Uterus (tissue), 4 donors: Measurements from ENCODE around the gene POLE. TPM values are rescaled to one million over a fixed set of nuclear protein-coding genes. Genes with fewer than 3 reads are reported as not detected.

Experiments used
- DNase-seq, 2 donors: peaks; one replicate each; pipeline ENCODE4 v3.0.0-alpha.2; 2019 to 2020
- H3K27ac ChIP-seq, 2 donors: fragments of 200-600 bp; sonication (generic); 1 replicate in 1 of 2; 2 replicates in 1 of 2; pipeline ENCODE4 v1.5.1; 2016 to 2018
- H3K27me3 ChIP-seq, 2 donors: fragments of 200-600 bp; sonication (generic); one replicate each; pipeline ENCODE4 v1.5.1; 2018 to 2019; ENCODE audit warnings: control low read depth in 1 of 2
- H3K36me3 ChIP-seq, 2 donors: fragments of 200-600 bp; sonication (generic); one replicate each; pipeline ENCODE4 v1.5.1; 2019; ENCODE audit warnings: control low read depth in 1 of 2
- H3K4me1 ChIP-seq, 2 donors: fragments of 200-600 bp; sonication (generic); one replicate each; pipeline ENCODE4 v1.5.1; 2018 to 2019; ENCODE audit warnings: control low read depth in 1 of 2
- H3K4me3 ChIP-seq, 2 donors: fragments of 200-600 bp; sonication (generic); 1 replicate in 1 of 2; 2 replicates in 1 of 2; pipeline ENCODE4 v1.5.1; 2018 to 2019; ENCODE audit warnings: mild to moderate bottlenecking in 1 of 2
- H3K9me3 ChIP-seq, 2 donors: fragments of 200-600 bp; sonication (generic); one replicate each; pipeline ENCODE4 v1.5.1; 2019; ENCODE audit warnings: control low read depth in 1 of 2
- POLR2A ChIP-seq, 2 donors: fragments of 450-650 bp; IDR thresholded peaks; one replicate each; pipeline ENCODE4 v1.6.1; 2016; ENCODE audit warnings: antibody characterized with exemption in 2 of 2, mild to moderate bottlenecking in 1 of 2, moderate library complexity in 1 of 2
- intact Hi-C: fragments of 100-400 bp; cut with DNase I; formaldehyde crosslinking; loops from one replicate; pipeline ENCODE4 v1.15.1; 2023; ENCODE audit warnings: low total_unique reads
- total RNA-seq, 4 donors: library from RNA; depleted of rRNA in 3 of 4; stranded (reverse); fragments of >200 nt in 3 of 4; gene quantifications; one replicate each; pipeline versions ENCODE4 v1.1.0 to v1.2.4, GENCODE V29; 2014 to 2023
- TF ChIP-seq, protein P1 (sequence below), 4 experiments: fragments of 200-600 bp in 2 of 4; fragments of 450-650 bp in 2 of 4; sonication (generic) in 2 of 4; IDR thresholded peaks; one replicate each; pipeline ENCODE4 v1.5.1; 2016 to 2019; ENCODE audit warnings: antibody characterized with exemption in 4 of 4, mild to moderate bottlenecking in 2 of 4, moderate library complexity in 1 of 4
- donor health status: DM: yes; HTN: yes; CAD: no.

Gene POLE
- total RNA-seq, 4 donors from 2014 or later, result 7.7 to 71.3 (median 28.8) TPM

DNA sequence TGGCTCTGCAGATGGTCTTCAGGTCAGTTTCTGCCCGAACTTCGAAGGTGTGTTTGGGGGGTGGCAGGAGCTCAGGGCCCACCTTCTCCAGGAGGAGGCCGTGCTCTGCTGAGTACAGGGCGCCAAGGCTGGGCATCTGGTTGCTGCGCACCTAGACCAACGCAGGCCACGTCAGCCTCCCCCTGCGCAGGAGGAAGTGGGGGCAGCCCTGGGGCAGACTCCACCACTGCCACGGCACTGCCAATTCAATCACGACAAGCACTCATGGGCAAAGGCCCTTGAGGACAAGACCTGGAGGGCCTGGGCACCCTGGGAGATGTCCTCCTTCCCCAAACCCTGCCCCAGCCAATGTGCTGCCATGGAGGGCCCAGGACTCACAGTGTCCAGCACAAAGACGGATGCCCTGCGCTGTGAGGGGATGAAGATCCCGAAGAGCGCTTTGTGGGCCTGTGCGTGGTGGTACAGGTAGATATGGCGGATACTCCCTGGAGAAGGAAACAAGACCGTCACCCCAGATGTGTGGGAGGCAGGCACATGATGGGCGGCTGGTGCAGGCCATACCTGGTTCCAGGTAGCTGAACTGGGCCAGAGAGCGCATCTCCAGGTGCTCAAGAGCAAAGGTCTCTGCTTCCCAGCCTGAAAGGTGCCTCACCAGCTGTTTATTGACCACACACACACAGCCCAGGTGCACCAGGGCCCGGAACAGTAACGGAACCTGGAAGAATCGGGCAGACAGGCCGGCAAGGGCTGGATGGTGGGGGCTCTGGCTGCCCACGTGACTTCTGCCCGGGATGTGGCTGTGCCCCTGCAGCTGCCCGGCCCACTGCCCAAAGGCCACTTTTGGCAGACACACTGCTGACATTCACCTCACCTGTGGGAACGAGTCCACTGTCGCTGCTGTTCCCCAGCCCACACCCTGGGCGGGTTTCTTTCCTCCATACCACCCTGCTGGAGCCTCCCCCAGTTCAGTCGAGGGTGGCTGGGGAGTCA, 44.0 kb downstream of the POLE start:
- Histone ChIP-seq H3K27ac (no peak overlapping the region), H3K4me1 (no peaks in the 10 kb centered on the region), H3K36me3 (no peaks in the 10 kb centered on the region), H3K27me3 (no peaks in the 10 kb centered on the region), H3K9me3 (no peaks in the 10 kb centered on the region), H3K4me3 (no peak overlapping the region)
- TF ChIP-seq, protein P1, sequence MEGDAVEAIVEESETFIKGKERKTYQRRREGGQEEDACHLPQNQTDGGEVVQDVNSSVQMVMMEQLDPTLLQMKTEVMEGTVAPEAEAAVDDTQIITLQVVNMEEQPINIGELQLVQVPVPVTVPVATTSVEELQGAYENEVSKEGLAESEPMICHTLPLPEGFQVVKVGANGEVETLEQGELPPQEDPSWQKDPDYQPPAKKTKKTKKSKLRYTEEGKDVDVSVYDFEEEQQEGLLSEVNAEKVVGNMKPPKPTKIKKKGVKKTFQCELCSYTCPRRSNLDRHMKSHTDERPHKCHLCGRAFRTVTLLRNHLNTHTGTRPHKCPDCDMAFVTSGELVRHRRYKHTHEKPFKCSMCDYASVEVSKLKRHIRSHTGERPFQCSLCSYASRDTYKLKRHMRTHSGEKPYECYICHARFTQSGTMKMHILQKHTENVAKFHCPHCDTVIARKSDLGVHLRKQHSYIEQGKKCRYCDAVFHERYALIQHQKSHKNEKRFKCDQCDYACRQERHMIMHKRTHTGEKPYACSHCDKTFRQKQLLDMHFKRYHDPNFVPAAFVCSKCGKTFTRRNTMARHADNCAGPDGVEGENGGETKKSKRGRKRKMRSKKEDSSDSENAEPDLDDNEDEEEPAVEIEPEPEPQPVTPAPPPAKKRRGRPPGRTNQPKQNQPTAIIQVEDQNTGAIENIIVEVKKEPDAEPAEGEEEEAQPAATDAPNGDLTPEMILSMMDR (IDR thresholded peaks at IDR 0.05), result no peak
- TF ChIP-seq POLR2A (IDR thresholded peaks at IDR 0.05), result no peak
- intact Hi-C loops, result no loop called here
- no peak for DNase-seq

DNA sequence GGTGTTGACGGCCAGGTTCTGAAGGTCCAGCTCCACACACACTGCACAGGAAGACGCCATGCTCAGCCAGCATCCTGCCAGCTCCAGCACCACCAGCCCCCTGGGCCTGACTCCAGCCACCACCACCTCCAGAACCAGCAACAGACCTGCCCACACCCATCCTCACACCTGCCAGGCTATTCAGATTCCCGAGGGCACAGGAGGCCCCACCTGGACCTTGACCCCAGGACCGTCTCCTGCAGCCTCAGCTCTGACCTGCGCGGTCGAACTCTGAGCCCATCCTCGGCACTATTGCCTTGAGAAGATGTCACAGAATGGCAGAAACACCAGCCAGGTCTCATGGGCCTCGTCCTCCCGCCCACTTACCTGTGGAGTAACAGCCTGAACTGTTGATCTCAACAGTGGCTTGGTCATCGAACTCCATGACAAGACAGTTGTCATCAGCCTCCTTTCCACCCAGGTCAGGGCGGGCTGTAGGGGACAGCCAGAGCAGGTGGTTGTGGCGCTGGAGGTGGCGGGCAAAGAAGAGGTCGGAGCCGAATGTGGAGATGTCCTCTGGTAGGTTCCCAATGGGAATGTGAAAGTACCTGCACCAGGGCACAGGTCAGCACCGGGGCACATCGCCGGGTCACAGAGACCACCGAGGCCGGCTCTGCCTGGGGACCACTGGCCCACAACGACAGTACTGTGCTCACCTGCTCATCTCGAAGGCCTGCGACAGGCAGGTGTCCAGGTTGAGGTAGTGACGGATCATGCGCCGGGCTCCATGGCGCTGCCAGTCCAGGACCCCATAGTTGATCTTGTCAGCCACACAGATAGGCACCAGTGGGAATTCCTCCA, 45.1 kb downstream of the POLE start:
- no peak for DNase-seq
- H3K4me3 ChIP-seq, result no peak overlapping the region
- TF ChIP-seq POLR2A (IDR thresholded peaks at IDR 0.05), result no peak
- TF ChIP-seq, protein P1 (IDR thresholded peaks at IDR 0.05), result no peak
- H3K4me1 ChIP-seq, result no peaks in the 10 kb centered on the region
- H3K36me3 ChIP-seq, result no peaks in the 10 kb centered on the region
- no peak overlapping the region for H3K27ac ChIP-seq
- H3K9me3 ChIP-seq, result no peaks in the 10 kb centered on the region
- H3K27me3 ChIP-seq, result no peaks in the 10 kb centered on the region
- intact Hi-C loops, result no loop called here

GRCh38 chr12:132640936-132641335, 46.2 kb downstream of the POLE start:
- H3K4me1 ChIP-seq, result no peaks in the 10 kb centered on the region
- no peaks in the 10 kb centered on the region for H3K27me3 ChIP-seq
- intact Hi-C loops, result no loop called here
- no peaks in the 10 kb centered on the region for H3K36me3 ChIP-seq
- no peaks in the 10 kb centered on the region for H3K9me3 ChIP-seq
- no peak for TF ChIP-seq POLR2A (IDR thresholded peaks at IDR 0.05)
- TF ChIP-seq, protein P1 (IDR thresholded peaks at IDR 0.05), result no peak
- no peak overlapping the region for H3K4me3 ChIP-seq
- no peak for DNase-seq
- no peak overlapping the region for H3K27ac ChIP-seq

GRCh38 chr12:132639956-132640520, 47.1 kb downstream of the POLE start:
- Histone ChIP-seq H3K4me1 (no peaks in the 10 kb centered on the region), H3K9me3 (no peaks in the 10 kb centered on the region), H3K27ac (no peak overlapping the region), H3K4me3 (no peak overlapping the region), H3K36me3 (no peaks in the 10 kb centered on the region), H3K27me3 (no peaks in the 10 kb centered on the region)
- no peak for TF ChIP-seq POLR2A (IDR thresholded peaks at IDR 0.05)
- TF ChIP-seq, protein P1 (IDR thresholded peaks at IDR 0.05), result no peak
- intact Hi-C loops, result no loop called here
- DNase-seq, result no peak
